ENCODE measurements around the gene FOXI1.

Gene FOXI1

GRCh38 chr5:170105642-170106611, at the start of gene FOXI1:
FOXI1 (plus strand) TSS chr5:170105897; CDS start chr5:170105958, 61 bp downstream.
- no peaks in the 10 kb centered on the region for H3K79me2 ChIP-seq (ENCODE audit: insufficient read depth, low read length)
- no peak within 1 kb of the TSS for H3K4me3 ChIP-seq (ENCODE audit: low read depth, low read length, poor library complexity, severe bottlenecking)
- no peaks in the 10 kb centered on the region for H3F3A ChIP-seq (ENCODE audit: insufficient read depth, low read length)
- no peak within 1 kb of the TSS for H3K27ac ChIP-seq (ENCODE audit: low read depth, low read length, poor library complexity, severe bottlenecking)
- no peaks in the 10 kb centered on the region for H4K20me1 ChIP-seq (ENCODE audit: insufficient read depth, low read length)
- no peak within 1 kb of the TSS for H3K4me2 ChIP-seq (ENCODE audit: low read length)
- H3K4me1 ChIP-seq (ENCODE audit: insufficient read depth, low read length, severe bottlenecking): no peaks in the 10 kb centered on the region
- TF ChIP-seq CTCF (IDR thresholded peaks at IDR 0.05; ENCODE audit: low read length) (no peak), EZH2 (IDR thresholded peaks at IDR 0.05; ENCODE audit: borderline replicate concordance, low read length) (no peak)
- H3K9me2 ChIP-seq (ENCODE audit: low read depth, low read length): no peaks in the 10 kb centered on the region
- H3K36me3 ChIP-seq (ENCODE audit: insufficient read depth, low read length): no peaks in the 10 kb centered on the region
- no peak within 1 kb of the TSS for H3K9ac ChIP-seq (ENCODE audit: low read length)
- H2AFZ ChIP-seq (ENCODE audit: low read length): no peak within 1 kb of the TSS
- peaks cover 7% of the 10 kb centered on the region; the same call in 1 of the 2 replicates for H3K27me3 ChIP-seq (ENCODE audit: insufficient read depth, low read length)
- no peaks in the 10 kb centered on the region for H3K9me3 ChIP-seq (ENCODE audit: low read length)

GRCh38 chr5:170056561-170057267, 49.0 kb upstream of the FOXI1 start:
- Histone ChIP-seq H4K20me1 (ENCODE audit: insufficient read depth, low read length) (no peaks in the 10 kb centered on the region), H3F3A (ENCODE audit: insufficient read depth, low read length) (no peaks in the 10 kb centered on the region), H3K4me3 (ENCODE audit: low read depth, low read length, poor library complexity, severe bottlenecking) (no peak overlapping the region), H3K4me1 (ENCODE audit: insufficient read depth, low read length, severe bottlenecking) (no peaks in the 10 kb centered on the region), H3K4me2 (ENCODE audit: low read length) (no peak overlapping the region), H3K9me3 (ENCODE audit: low read length) (peaks cover 2% of the 10 kb centered on the region; the same call in 1 of the 2 replicates), H3K79me2 (ENCODE audit: insufficient read depth, low read length) (no peaks in the 10 kb centered on the region), H3K36me3 (ENCODE audit: insufficient read depth, low read length) (peaks cover 78% of the 10 kb centered on the region), H3K27ac (ENCODE audit: low read depth, low read length, poor library complexity, severe bottlenecking) (no peak overlapping the region), H3K27me3 (ENCODE audit: insufficient read depth, low read length) (no peaks in the 10 kb centered on the region), H3K9me2 (ENCODE audit: low read depth, low read length) (no peaks in the 10 kb centered on the region), H2AFZ (ENCODE audit: low read length) (no peak overlapping the region), H3K9ac (ENCODE audit: low read length) (no peak overlapping the region)
- TF ChIP-seq CTCF (IDR thresholded peaks at IDR 0.05; ENCODE audit: low read length) (no peak), EZH2 (IDR thresholded peaks at IDR 0.05; ENCODE audit: borderline replicate concordance, low read length) (no peak)

GRCh38 chr5:170057311-170057710, 48.4 kb upstream of the FOXI1 start:
- H3K4me3 ChIP-seq (ENCODE audit: low read depth, low read length, poor library complexity, severe bottlenecking): no peak overlapping the region
- H3K4me1 ChIP-seq (ENCODE audit: insufficient read depth, low read length, severe bottlenecking): no peaks in the 10 kb centered on the region
- no peaks in the 10 kb centered on the region for H3K9me2 ChIP-seq (ENCODE audit: low read depth, low read length)
- no peak overlapping the region for H3K4me2 ChIP-seq (ENCODE audit: low read length)
- H4K20me1 ChIP-seq (ENCODE audit: insufficient read depth, low read length): no peaks in the 10 kb centered on the region
- peaks cover 2% of the 10 kb centered on the region; the same call in 1 of the 2 replicates for H3K9me3 ChIP-seq (ENCODE audit: low read length)
- peaks cover 79% of the 10 kb centered on the region for H3K36me3 ChIP-seq (ENCODE audit: insufficient read depth, low read length)
- H3K79me2 ChIP-seq (ENCODE audit: insufficient read depth, low read length): no peaks in the 10 kb centered on the region
- H2AFZ ChIP-seq (ENCODE audit: low read length): no peak overlapping the region
- TF ChIP-seq CTCF (IDR thresholded peaks at IDR 0.05; ENCODE audit: low read length) (no peak), EZH2 (IDR thresholded peaks at IDR 0.05; ENCODE audit: borderline replicate concordance, low read length) (no peak)
- no peak overlapping the region for H3K9ac ChIP-seq (ENCODE audit: low read length)
- no peak overlapping the region for H3K27ac ChIP-seq (ENCODE audit: low read depth, low read length, poor library complexity, severe bottlenecking)
- no peaks in the 10 kb centered on the region for H3K27me3 ChIP-seq (ENCODE audit: insufficient read depth, low read length)
- H3F3A ChIP-seq (ENCODE audit: insufficient read depth, low read length): no peaks in the 10 kb centered on the region

Measured in OCI-LY1 (cell line).